ENCODE measurements around the gene HOXA7. TPM values are rescaled to one million over a fixed set of nuclear protein-coding genes. Genes with fewer than 3 reads are reported as not detected.
A peak's percentile ranks its signal among the peaks of the same experiment; 100 is the strongest.

Gene HOXA7
- not detected in 2 replicates for polyA plus RNA-seq (2012; rRNA removed)
- polyA plus RNA-seq (2012; cell fraction: cytosol; rRNA removed), result not detected in 2 replicates
- not detected in 2 replicates for polyA plus RNA-seq (2012; cell fraction: nucleus; rRNA removed)

- Histone ChIP-seq H3K9me2 (no peaks in the 10 kb centered on the region), H3K4me1 (ENCODE audit: control insufficient read depth in 1 of 2, insufficient read depth in 2 of 2, low read depth in 1 of 2, low read length in 1 of 2) (peaks cover 0 to 8% of the 10 kb centered on the region in 2 experiments; a peak in 1 of 4 replicates), H3K4me3 (ENCODE audit: low read depth in 2 of 2, low read length in 1 of 2) (no peak within 1 kb of the TSS), H3F3A (replicated peaks; ENCODE audit: insufficient read depth) (no peaks in the 10 kb centered on the region), H3K79me2 (ENCODE audit: insufficient read depth) (no peaks in the 10 kb centered on the region), H2AFZ (ENCODE audit: low read depth) (no peak within 1 kb of the TSS), H3K27ac (ENCODE audit: low read depth in 2 of 2, low read length in 1 of 2) (no peak within 1 kb of the TSS), H3K9me3 (no peaks in the 10 kb centered on the region), H3K36me3 (replicated peaks in 1 of 2; ENCODE audit: control insufficient read depth in 1 of 2, insufficient read depth in 2 of 2, low read length in 1 of 2) (no peaks in the 10 kb centered on the region), H3K27me3 (ENCODE audit: insufficient read depth) (peaks cover 93% of the 10 kb centered on the region), H3K9ac (no peak within 1 kb of the TSS), H4K20me1 (ENCODE audit: insufficient read depth) (peaks cover 6% of the 10 kb centered on the region; the same call in 1 of the 2 replicates), H3K4me2 (peak within 1 kb of the TSS; percentile 32; the same call in 1 of the 2 replicates)
- peak; percentile 56 for DNase-seq
- TF ChIP-seq GATA2 (CRISPR knock-in tag; IDR thresholded peaks at IDR 0.05) (no peak), EZH2phosphoT487 (IDR thresholded peaks at IDR 0.05; ENCODE audit: borderline replicate concordance, low read depth) (peak; percentile 95), TEAD4 (IDR thresholded peaks at IDR 0.05; ENCODE audit: borderline replicate concordance, insufficient read depth) (no peak)
- TF ChIP-seq, protein P1, sequence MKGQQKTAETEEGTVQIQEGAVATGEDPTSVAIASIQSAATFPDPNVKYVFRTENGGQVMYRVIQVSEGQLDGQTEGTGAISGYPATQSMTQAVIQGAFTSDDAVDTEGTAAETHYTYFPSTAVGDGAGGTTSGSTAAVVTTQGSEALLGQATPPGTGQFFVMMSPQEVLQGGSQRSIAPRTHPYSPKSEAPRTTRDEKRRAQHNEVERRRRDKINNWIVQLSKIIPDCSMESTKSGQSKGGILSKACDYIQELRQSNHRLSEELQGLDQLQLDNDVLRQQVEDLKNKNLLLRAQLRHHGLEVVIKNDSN (IDR thresholded peaks at IDR 0.05; ENCODE audit: borderline replicate concordance, low read depth), result peak; percentile 53; the same call in 1 of the 2 replicates
- TF ChIP-seq, protein P2, sequence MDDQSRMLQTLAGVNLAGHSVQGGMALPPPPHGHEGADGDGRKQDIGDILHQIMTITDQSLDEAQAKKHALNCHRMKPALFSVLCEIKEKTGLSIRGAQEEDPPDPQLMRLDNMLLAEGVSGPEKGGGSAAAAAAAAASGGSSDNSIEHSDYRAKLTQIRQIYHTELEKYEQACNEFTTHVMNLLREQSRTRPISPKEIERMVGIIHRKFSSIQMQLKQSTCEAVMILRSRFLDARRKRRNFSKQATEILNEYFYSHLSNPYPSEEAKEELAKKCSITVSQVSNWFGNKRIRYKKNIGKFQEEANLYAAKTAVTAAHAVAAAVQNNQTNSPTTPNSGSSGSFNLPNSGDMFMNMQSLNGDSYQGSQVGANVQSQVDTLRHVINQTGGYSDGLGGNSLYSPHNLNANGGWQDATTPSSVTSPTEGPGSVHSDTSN (IDR thresholded peaks at IDR 0.05), result no peak
- 9% methylated on average over 27 of the region's 33 CpGs for WGBS (ENCODE audit: low lambda C conversion rate)
- POLR2A ChIA-PET, result no interaction called here
- CTCF ChIA-PET, result interaction anchor here (0.7 to 11.7 kb wide), 9 partner anchors 9 to 1263 kb away, joined by 3 to 270 read pairs (median 6); partner anchors contain the start of genes HOXA3, HOXA5 and HOXA6
These were observed at the start of gene HOXA7 for GRCh38 chr7:27156508-27156898. HOXA7 (minus strand) TSS chr7:27156675; CDS start chr7:27156545, 130 bp downstream.

GRCh38 chr7:27205325-27206280 is 49.1 kb upstream of the HOXA7 start:
- WGBS (ENCODE audit: low lambda C conversion rate), result 19% methylated on average over 51 of the region's 52 CpGs
- POLR2A ChIA-PET, result no interaction called here
- CTCF ChIA-PET, result interaction anchor here (1.1 to 7.9 kb wide), 8 partner anchors 10 to 891 kb away, joined by 3 to 81 read pairs (median 12); no protein-coding TSS in a partner anchor
- H3K4me1 ChIP-seq (ENCODE audit: control insufficient read depth in 1 of 2, insufficient read depth in 2 of 2, low read depth in 1 of 2, low read length in 1 of 2), result peaks cover 0 to 9% of the 10 kb centered on the region in 2 experiments; a peak in 1 of 4 replicates
- no peak overlapping the region for H2AFZ ChIP-seq (ENCODE audit: low read depth)
- no peaks in the 10 kb centered on the region for H3K36me3 ChIP-seq (replicated peaks in 1 of 2; ENCODE audit: control insufficient read depth in 1 of 2, insufficient read depth in 2 of 2, low read length in 1 of 2)
- no peak overlapping the region for H3K27ac ChIP-seq (ENCODE audit: low read depth in 2 of 2, low read length in 1 of 2)
- no peaks in the 10 kb centered on the region for H3F3A ChIP-seq (replicated peaks; ENCODE audit: insufficient read depth)
- peaks cover 6% of the 10 kb centered on the region; the same call in 1 of the 2 replicates for H4K20me1 ChIP-seq (ENCODE audit: insufficient read depth)
- no peak for DNase-seq
- H3K79me2 ChIP-seq (ENCODE audit: insufficient read depth), result no peaks in the 10 kb centered on the region
- no peak overlapping the region for H3K4me3 ChIP-seq (ENCODE audit: low read depth in 2 of 2, low read length in 1 of 2)
- H3K9ac ChIP-seq, result no peak overlapping the region
- H3K4me2 ChIP-seq, result peak overlapping the region; percentile 38; the same call in 1 of the 2 replicates
- TF ChIP-seq EZH2phosphoT487 (IDR thresholded peaks at IDR 0.05; ENCODE audit: borderline replicate concordance, low read depth), result peak; percentile 93; the same call in 1 of the 2 replicates
- TF ChIP-seq, protein P2 (IDR thresholded peaks at IDR 0.05), result no peak
- TF ChIP-seq CHD2 (IDR thresholded peaks at IDR 0.05; ENCODE audit: low read length, partially characterized antibody), result no peak
- H3K9me3 ChIP-seq, result no peaks in the 10 kb centered on the region
- H3K27me3 ChIP-seq (ENCODE audit: insufficient read depth), result peaks cover 97% of the 10 kb centered on the region
- no peaks in the 10 kb centered on the region for H3K9me2 ChIP-seq

All from SK-N-SH (cell line).